HL-60 (cell line): ENCODE measurements around the gene AP2M1.

Experiments
- GABPA ChIP-seq: IDR thresholded peaks from 2 replicates; pipeline ENCODE4 v1.6.1; 2012; ENCODE audit warnings: low read depth
- POLR2AphosphoS5 ChIP-seq: IDR thresholded peaks from 2 replicates; pipeline ENCODE4 v1.6.1; 2012; ENCODE audit warnings: low read depth
- SPI1 ChIP-seq: IDR thresholded peaks from 2 replicates; pipeline ENCODE4 v1.6.1; 2012; ENCODE audit warnings: low read depth, mild to moderate bottlenecking, borderline replicate concordance
- TF ChIP-seq, protein P1 (sequence below): IDR thresholded peaks from one replicate; pipeline ENCODE4 v1.5.1; 2011; ENCODE audit warnings: low read length, control low read depth, inconsistent platforms; ENCODE audit not compliant: insufficient read depth
- TF ChIP-seq, protein P2 (sequence below): IDR thresholded peaks from 2 replicates; pipeline ENCODE4 v1.6.1; 2012; ENCODE audit warnings: low read depth; ENCODE audit not compliant: insufficient replicate concordance

DNA sequence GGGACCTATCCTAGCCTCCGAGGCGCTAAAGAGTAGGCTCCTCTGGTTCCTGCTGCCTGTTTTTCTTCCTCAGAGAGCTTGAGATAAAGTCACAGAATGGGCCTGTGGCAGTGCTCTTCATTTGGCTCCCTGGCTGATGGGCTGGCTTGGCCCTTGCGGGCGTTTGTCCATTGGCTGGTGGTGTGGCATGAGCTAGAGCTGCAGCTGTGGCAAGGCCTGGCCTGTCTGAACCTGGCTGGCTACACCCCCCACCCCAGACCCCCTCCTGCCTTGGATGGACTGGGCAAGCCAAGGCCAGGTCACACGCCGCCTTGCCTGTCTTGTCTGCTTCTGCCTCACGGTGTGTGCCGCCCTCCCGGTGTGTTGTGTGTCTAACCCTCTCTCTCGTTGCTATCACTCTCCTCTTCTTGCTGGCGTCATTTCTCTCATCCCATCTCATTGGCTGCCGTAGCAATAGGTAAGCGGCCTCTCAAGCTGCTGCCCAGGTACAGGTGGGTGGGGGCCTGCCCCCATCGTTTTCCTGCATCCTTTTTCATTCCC, 3.2 kb downstream of the AP2M1 start:
- TF ChIP-seq, protein P1, sequence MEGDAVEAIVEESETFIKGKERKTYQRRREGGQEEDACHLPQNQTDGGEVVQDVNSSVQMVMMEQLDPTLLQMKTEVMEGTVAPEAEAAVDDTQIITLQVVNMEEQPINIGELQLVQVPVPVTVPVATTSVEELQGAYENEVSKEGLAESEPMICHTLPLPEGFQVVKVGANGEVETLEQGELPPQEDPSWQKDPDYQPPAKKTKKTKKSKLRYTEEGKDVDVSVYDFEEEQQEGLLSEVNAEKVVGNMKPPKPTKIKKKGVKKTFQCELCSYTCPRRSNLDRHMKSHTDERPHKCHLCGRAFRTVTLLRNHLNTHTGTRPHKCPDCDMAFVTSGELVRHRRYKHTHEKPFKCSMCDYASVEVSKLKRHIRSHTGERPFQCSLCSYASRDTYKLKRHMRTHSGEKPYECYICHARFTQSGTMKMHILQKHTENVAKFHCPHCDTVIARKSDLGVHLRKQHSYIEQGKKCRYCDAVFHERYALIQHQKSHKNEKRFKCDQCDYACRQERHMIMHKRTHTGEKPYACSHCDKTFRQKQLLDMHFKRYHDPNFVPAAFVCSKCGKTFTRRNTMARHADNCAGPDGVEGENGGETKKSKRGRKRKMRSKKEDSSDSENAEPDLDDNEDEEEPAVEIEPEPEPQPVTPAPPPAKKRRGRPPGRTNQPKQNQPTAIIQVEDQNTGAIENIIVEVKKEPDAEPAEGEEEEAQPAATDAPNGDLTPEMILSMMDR: no peak
- TF ChIP-seq POLR2AphosphoS5 (no peak), SPI1 (no peak), GABPA (no peak)
- TF ChIP-seq, protein P2, sequence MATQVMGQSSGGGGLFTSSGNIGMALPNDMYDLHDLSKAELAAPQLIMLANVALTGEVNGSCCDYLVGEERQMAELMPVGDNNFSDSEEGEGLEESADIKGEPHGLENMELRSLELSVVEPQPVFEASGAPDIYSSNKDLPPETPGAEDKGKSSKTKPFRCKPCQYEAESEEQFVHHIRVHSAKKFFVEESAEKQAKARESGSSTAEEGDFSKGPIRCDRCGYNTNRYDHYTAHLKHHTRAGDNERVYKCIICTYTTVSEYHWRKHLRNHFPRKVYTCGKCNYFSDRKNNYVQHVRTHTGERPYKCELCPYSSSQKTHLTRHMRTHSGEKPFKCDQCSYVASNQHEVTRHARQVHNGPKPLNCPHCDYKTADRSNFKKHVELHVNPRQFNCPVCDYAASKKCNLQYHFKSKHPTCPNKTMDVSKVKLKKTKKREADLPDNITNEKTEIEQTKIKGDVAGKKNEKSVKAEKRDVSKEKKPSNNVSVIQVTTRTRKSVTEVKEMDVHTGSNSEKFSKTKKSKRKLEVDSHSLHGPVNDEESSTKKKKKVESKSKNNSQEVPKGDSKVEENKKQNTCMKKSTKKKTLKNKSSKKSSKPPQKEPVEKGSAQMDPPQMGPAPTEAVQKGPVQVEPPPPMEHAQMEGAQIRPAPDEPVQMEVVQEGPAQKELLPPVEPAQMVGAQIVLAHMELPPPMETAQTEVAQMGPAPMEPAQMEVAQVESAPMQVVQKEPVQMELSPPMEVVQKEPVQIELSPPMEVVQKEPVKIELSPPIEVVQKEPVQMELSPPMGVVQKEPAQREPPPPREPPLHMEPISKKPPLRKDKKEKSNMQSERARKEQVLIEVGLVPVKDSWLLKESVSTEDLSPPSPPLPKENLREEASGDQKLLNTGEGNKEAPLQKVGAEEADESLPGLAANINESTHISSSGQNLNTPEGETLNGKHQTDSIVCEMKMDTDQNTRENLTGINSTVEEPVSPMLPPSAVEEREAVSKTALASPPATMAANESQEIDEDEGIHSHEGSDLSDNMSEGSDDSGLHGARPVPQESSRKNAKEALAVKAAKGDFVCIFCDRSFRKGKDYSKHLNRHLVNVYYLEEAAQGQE: no peak
